HG03025 (cell line): ENCODE data around the gene TIPARP.
"Not testable (repeated sequence)": the region's sequence is repeated elsewhere in the genome, so short reads cannot be mapped to it uniquely, and the experiment has no call there.

Experiments
- ATAC-seq: cut with Tn5 transposase; IDR thresholded peaks from one replicate; pipeline ENCODE4 v1.9.1; 2021; ENCODE audit warnings: mild to moderate bottlenecking, moderate library complexity; ENCODE audit not compliant: unreplicated experiment, low FRiP score

TIPARP gene

GRCh38 chr3:156646958-156647357, 27.4 kb upstream of the TIPARP start:
- ATAC-seq: no peak

DNA sequence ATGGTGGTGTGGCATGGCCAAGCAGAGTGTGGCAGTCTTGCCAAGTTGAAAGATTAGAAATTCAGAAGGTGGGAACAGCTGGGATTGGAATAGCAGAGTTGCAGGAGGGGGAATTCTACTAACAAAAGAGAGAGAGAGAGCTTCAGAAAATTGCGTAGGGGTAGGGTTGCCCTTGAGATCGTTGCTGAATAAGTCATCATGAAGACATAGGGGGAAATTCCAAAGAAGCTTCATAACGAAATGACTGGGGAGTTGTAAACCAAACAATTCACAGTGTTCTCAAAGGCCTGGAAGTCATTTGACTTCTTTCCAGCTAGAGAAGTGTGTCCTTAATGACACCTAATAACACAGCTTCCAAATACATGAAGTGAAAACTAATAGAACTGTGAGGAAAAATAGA, 26.3 kb upstream of the TIPARP start:
- ATAC-seq: no peak

DNA sequence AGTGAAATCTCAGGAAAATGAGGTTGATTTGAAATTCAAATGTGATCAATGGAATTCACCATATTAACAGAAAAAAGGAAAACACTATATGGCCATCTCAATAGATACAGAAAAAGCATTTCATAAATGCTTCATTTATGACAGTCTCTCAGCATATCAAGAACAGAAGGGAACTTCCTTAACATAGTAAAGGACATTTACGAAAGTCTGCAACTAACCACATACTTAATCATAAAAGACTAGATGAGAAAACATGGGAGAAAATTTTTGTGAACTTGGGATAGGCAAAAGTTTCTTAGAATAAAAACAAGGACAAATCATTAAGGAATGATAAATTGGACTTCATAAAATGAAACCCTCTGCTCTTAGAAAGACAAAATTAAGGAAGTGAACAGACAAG, 24.7 kb upstream of the TIPARP start:
- no peak for ATAC-seq

DNA sequence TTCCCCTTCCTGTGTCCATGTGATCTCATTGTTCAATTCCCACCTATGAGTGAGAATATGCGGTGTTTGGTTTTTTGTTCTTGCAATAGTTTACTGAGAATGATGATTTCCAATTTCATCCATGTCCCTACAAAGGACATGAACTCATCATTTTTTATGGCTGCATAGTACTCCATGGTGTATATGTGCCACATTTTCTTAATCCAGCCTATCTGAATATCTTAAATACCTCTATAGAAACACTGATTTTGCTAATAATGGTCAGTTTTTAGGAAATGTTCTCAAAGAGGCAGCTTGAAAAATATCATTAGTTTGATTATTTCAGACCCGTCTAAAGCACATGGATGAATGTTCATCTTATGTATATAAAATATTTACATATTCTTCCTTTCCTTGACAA, 21.7 kb upstream of the TIPARP start:
- not testable (repeated sequence) for ATAC-seq

- ATAC-seq: no peak
Observed at GRCh38 chr3:156654834-156655233, 19.6 kb upstream of the TIPARP start.

- ATAC-seq: no peak
Observed at GRCh38 chr3:156655819-156656550, 18.4 kb upstream of the TIPARP start.

- no peak for ATAC-seq
Observed at GRCh38 chr3:156657440-156657839, 16.9 kb upstream of the TIPARP start.

DNA sequence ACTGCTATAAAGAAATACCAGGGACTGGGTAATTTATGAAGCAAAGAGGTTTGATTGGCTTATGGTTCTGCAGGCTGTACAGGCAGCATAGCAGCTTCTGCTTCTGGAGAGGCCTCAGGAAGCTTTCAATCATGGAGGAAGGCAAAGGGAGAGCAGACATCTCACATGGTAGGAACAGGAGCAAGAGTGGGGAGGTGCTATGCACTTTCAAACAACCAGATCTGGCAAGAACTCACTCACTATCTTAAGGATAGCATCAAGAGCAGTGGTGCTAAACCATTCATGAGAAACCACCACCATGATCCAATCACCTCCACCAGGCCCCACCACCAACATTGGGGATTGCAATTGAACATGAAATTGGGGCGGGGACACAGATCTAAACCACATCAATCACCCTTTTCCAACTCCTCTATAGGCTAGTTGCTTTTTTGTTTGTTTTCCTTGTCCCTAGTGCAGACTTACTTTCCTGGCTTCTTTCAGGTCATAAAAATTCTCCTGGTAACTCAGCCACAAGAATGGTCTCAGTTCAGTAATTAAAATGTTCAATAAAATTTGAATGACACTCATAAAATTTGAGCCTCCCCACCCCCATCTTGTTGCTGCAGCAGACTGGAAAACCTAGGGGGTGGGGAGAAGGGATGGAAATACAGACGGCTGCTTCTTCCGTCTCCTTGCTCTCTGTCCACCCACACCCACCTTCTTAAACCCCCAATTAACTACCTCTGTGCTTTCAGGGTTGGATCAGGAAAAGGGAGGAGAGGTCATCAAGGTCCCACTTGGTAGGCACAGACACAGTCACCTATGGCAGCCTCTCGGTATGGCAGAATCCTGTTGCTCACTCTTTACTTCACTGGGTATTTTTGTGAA, 16.3 kb upstream of the TIPARP start:
- no peak for ATAC-seq

- no peak for ATAC-seq
Observed at GRCh38 chr3:156658732-156659090, 15.7 kb upstream of the TIPARP start.

DNA sequence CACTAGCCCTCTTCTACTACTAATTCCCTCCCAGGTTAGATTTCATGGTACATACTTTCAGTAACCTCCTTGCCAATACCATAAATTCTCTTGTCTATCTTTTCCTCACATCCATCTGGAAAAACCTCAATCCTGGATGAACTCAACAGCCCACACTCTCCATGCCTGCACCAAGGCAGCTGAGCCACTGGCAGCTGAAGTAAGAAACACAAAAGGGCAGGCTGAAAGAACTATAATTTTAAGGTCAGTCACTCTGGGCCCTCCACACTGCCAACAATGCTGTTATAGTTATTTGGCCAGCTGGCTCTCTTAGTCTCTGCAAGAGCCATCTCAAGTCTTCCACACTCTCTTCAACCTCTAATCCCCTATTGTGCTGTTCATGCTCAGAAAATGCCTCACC, 15.1 kb upstream of the TIPARP start:
- no peak for ATAC-seq

- no peak for ATAC-seq
Observed at GRCh38 chr3:156661155-156661554, 13.2 kb upstream of the TIPARP start.

- ATAC-seq: no peak
Observed at GRCh38 chr3:156664011-156664830, 10.2 kb upstream of the TIPARP start.

DNA sequence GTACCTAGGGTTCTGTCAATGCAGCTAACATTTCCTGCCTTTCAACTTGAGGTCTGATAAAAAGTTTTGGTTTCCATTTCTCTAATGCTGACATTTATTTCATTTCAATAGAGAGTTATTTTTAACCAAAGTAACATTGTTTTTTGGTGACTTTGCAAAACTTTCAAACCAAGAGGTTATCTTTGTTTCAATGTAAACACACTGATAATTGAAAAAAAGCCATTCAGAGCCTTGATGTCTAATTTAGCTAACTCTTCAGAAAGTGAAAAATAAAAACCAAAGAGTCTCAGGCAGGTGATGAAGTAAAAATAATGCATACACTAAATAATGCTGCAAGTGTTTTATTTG, 9.6 kb upstream of the TIPARP start:
- peak; percentile 81 for ATAC-seq

- no peak for ATAC-seq
Observed at GRCh38 chr3:156665291-156665690, 9.1 kb upstream of the TIPARP start.

DNA sequence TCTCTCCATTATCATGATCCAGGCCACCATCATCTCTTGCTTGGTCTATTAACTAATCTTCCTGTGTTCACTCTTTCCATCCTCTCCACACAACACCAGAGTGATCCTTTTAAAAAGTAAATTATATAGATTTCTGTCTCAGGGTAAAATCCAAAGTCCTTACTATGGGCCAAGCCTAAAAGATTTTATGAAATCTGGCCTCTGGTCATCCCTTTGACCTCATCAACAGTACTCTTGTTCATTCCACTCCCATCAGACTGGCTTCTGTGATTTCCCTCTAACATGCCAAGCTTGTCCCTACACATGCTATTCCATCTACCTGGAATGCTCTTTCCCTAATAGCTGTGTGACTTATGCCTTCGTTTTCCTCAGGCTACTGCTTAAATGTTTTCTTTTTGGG, 8.3 kb upstream of the TIPARP start:
- ATAC-seq: no peak

DNA sequence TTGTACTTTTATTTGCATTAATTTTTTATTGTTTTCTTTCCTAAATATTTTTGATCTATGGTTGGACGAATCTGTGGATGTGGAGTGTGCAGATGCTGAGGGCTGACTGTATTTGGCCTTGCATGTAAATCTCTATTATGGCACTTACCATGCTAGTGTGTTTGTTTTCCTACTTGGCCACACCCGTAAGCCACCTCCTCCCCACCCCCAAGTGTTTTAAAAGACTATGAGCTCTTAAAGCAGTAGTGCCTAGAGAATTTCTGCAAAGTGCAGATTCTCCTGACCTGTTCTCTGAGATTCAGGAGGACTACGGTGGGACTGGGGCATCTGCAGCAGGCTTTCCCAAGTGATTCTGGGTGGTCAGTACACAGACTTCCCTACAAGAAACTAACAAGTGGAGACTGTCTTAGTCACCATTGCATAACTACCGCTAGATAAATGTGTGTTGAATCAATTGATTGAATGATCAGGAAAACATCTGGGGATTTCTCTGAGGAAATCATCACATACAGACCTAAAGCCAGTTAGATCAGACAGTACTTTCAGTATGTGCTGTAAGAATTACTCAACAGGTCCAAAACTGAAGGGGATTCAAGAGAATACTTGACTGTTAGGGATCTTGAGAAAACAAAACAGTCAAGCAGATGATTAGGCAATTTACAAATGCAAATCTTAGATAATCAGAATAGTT, 6.2 kb upstream of the TIPARP start:
- no peak for ATAC-seq

GRCh38 chr3:156670077-156670476, 4.3 kb upstream of the TIPARP start:
- no peak for ATAC-seq

DNA sequence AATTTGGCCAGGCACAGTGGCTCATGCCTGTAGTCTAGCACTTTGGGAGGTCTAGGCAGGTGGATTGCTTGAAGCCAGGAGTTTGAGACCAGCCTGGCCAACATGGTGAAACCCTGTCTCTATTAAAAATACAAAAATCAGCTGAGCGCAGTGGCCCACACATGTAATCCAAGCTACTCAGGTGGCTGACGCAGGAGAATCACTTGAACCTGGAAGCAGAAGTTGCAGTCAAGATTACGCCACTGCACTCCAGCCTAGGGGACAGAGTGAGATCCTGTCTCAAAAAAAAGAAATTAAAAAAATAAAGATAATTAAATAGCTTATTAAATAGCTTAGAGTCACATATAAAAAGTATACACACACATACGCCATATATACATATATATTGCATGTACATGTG, 3.7 kb upstream of the TIPARP start:
- no peak for ATAC-seq

GRCh38 chr3:156673732-156674045, 701 bp upstream of the TIPARP start:
- ATAC-seq: no peak

DNA sequence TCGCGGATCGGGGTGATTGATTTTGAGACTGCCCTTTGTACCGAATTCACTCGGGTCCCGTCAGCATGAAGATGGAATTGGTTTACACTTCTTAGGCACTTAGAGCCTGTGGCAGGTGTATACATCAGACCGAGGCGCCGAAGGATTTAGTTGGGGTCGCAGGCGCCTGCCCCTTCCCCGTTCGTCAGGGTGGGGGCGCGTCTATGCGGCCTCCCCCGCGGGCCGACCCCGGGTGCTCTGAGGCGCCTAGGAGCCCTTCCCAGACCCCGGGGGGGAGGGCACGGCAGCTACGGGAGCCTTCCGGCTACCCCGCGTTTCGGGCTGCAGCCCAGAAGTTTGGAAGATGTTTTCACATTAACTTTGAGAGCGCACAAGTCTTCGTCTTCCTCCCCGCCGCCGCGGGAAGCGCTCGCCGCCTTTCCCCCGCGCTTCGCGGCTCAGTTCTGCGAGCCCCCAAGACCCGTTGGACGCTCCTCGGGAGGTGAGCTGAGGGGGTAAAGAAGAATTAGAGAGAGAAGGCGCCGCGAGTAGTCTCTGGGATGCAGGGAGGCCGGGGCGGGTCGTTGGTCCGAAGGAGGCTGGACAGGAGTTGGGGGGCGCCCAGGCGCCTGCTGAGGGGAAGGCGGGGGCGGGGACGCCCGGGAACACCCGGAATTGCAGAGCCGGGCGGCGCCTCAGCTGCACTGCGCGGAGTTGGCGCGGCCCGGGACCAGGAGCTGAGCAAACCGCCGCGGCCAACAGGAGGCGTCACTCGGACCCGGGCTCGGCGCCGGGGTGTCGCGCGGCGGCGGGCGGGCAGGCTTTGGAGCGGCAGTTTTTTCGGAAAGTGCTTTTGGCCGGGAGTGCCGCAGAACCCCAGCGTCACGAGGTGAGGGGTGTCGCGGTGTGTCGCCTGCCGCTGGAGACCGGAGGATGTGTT, 780 bp downstream of the TIPARP start:
- ATAC-seq: no peak
